ENCODE data around the gene SENP6.
A peak's percentile ranks its signal among the peaks of the same experiment; 100 is the strongest.
"Not testable (repeated sequence)": the region's sequence is repeated elsewhere in the genome, so short reads cannot be mapped to it uniquely, and the experiment has no call there.

The SENP6 gene

DNA sequence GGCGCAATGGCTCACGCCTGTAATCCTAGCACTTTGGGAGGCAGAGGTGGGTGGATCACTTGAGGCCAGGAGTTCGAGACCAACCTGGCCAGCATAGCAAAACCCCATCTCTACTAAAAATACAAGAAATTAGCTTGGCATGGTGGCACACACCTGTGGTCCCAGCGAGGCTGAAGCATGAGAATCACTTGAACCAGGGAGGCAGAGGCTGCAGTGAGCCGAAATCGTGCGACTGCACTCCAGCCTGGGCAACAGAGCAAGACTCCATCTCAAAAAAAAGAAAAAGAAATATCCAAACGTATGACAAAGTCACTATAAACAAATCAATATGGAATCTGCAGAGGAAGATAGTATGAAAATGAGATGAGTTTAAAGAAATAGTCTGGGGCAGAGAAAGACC lies 129.3 kb downstream of the SENP6 start:
- H3K27ac ChIP-seq, H3K4me3 ChIP-seq: not testable (repeated sequence)

DNA sequence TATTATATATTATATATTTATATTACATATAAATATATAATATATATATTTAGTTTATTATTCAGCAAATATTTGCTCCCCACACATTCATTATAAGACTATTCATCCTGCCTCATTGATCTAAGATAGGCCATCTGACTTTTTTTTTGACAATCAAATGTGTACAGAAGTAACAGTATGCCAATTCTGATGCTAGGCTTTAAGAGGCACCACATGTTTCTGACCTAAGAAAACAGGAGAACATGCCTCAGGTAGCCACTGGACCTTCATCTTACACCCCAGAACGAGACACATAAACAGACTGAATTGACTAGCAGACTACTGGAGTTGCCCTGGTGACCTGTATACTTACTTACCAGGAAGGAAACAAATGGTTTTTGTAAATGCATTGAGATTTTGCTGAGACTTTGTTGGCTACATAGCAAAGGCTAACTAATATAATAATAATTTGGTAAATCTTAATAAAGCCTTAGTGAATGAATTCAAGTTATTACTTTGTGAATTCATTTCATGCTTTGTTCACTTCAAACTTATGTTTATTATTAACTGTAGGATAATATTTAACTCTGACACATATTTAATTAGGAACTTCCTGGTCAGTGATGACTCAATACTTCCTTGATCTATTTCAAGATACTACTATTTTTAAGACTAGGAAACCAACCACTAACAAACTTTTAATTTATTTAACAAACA lies 134.0 kb downstream of the SENP6 start:
- H3K4me3 ChIP-seq, result no peak overlapping the region
- H3K27ac ChIP-seq, result peak overlapping the region in 1 of 21 experiments; percentile 30

DNA sequence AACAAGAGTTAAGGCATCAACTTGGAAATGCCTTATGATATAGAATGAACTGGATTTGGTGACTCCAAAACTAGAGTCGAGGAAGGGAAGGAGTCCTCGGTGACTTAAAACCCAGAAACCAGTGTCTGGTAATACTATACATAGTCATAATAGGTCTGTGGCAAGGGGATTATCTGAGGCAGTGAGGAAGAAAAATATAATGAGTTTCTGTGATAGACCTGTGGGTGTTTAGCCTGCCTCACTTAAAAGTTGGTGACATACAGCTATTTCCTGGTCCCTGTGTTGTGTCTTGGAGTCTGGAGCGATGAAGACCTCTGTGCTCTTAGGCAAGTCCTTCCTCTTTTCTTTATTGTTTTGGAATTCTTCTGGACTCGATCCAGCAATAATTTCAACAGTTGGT lies 142.3 kb downstream of the SENP6 start:
- Histone ChIP-seq H3K4me3 (no peak overlapping the region), H3K27ac (no peak overlapping the region)

DNA sequence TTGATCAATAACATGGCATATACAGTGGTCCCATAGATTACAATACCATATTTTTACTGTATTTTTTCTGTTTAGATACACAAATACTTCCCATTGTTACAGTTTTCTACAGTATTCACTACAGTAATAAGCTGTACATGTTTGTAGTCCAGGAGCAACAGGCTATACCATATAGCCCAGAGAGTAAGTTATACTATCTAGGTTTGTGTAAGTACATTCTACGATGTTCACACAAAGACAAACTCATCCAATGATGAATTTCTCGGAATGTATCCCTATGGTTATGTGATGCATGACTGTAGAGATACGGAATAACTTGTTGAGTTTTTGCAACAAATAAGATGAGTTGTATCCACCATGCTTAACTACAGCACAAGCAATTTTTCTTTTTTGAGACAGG lies 143.7 kb downstream of the SENP6 start:
- no peak overlapping the region for H3K4me3 ChIP-seq
- H3K27ac ChIP-seq, result no peak overlapping the region

DNA sequence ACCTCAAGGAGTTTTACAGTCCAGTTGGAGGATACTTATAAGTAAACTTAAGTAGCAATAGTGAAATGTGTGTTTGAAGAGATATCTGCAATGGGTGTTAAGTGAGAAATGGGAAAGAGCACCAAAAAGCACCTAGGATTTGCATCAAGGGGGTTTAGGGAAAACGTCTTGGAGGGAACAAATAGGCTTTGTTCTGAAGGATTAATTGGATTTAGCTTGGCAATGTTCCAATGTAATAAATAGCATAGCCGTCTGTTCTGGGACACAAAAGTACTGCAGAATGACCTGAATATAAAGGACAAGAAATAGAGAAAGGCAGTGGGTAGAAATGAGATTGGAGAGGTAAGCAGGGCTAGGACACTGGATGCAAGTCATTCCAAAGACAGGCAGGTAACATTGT lies 144.5 kb downstream of the SENP6 start:
- Histone ChIP-seq H3K4me3 (no peak overlapping the region), H3K27ac (no peak overlapping the region)

DNA sequence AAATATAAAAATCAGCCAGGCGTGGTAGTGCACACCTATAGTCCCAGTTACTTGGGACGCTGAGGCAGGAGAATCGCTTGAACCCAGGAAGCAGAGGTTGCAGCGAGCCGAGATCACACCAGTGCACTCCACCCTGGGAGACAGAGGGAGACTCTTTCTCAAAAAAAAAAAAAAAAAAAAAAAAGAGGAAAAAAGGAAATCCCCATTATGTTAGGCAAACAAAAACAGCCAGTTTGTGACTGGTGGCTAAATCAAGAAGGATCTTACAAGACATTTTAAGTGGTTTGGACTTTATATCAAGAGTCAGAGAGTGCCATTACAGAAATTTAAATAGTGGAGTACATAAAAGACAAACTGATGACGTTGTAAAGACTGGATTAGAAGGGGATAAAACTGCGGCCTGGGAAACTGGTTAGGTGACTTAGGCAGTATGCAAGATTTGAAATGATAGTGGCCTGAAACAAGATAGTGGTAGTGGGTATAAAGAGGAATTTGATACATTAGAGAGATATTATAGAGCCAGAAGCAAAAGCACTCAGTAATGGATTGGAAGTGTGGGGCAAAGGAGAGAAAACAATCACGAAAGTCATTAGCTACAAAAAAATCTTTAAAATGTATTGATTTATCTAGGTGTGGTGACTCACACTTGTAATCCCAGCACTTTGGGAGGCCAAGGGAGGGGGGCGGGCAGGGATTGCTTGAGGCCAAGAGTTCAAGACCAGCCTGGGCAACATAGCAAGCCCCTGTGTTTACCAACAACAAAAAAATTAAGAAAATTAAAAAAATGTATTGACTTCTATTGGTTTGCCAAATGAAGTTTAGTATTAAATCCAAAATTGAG lies 145.7 kb downstream of the SENP6 start:
- H3K4me3 ChIP-seq, result no peak overlapping the region
- no peak overlapping the region for H3K27ac ChIP-seq

DNA sequence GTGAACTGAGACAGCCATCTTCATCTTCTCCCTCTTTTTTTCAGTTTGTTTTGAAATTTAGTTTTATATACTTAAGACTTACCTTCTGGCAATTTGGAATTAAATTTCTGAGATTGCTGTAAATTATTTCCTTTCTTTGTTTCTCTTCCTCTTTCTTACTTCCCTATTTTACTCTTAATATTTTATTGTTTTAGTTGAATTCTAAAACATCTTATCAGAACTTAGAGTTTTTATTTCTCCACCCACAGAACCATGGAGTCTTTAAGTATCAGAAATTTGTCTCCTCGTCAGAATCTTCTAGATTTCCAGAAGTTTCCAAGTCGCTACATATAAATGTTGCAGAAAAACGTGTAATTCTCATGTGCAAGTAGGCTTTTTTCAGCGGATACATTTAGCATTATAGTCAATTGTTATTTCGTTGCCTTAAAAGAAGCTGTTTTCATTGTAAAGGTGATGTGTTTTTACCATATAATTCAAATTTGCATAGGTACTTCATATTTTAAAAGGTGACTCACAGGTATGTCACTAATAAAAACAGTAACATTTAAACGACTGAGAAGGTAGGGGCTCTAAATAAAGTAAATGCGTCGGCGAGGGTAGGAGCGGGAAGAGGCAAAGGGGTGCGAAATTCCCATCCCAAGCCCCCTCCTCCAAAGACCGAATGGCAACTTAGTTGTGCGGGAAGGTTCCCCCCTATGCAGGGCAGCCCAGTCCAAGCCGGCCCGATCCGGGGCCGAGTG lies 146.5 kb downstream of the SENP6 start:
- Histone ChIP-seq H3K27ac (peak overlapping the region in 20 of 21 experiments; percentile 70 to 95 (median 85)), H3K4me3 (peak overlapping the region; percentile 66 to 97 (median 77))

DNA sequence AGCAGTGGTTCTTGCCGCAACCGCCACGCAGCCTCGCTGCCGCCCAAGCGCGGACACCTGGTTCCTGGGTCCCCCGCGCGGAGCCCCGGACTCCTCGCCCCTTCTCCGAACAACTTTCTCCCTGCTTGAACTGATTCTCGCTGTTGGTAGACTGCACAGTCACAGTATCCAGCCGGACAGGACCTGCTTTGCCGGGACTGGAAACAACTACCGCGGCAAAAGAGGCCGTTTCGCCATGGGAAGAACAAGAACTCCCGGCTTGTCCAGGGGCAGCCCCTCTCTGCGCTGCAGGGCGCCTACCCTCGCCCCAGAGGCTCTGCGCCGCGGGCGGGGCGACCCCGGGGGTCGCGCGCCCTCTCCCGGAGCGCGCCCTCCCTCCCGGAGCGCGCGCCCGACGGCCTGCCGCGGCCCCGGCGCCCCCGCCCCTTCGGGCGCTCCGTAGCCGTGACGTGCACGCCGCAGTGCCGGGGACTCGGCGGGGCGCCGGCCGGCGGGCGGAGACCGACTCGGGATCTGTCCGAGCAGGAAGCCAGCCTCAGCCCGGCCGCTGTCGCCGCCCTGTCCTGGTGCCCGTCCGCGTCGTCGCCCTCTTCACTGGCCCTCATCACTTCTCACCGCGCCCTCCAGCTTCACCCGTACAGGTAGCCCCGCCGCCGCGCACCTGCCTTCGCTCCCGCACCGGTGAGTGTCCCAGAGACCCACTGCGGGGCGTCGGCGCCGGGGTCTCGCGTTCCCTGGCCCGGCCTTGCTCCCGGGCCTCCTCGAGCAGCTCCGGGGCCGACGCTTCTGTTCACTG lies 147.3 kb downstream of the SENP6 start, which contains the start of gene MYO6:
Gene MYO6 (plus strand): TSS at position 497 of the 796 bp plus-strand sequence. CDS start 68,309 bp downstream, outside the sequence.
- peak within 1 kb of the TSS; percentile 66 to 97 (median 77) for H3K4me3 ChIP-seq
- H3K27ac ChIP-seq, result peak within 1 kb of the TSS; percentile 37 to 95 (median 84)

DNA sequence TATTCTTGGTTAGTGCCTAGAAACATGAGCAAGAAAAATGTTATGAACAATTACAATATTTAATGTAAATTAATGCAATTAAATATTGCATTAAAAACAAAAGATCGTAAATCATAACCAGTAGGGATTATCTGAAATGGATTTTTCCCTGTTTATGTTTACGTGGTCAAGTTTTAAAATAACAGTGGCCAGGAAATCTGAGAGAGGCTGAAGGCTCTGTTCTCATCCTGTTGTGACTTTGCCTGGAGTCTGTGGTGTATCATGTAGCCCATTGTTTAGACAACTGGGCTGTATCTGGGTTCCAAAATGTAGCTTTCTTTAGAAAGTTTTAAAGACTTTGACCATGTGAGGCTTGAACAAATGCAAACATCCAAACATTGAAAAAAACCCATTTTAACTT lies 149.8 kb downstream of the SENP6 start:
- no peak overlapping the region for H3K4me3 ChIP-seq
- H3K27ac ChIP-seq, result no peak overlapping the region

DNA sequence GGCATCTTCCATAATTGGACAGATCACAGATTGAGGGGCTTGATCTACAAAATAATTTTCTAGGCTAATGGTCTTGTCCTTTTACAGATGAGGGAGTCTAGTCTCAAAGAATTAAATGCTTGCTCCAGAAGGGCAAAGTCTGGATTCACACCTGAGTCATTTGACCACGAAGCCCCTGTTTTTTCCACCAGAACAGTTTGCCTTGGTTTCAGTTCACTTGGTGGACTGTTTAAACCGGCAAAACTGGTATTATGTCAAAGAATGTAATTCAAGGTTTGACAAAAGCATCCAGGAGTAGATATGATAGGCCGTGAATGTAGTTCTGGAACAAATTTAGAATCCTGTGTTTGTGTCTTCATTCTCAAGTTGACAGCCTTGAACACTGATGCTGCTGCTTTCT lies 150.7 kb downstream of the SENP6 start:
- no peak overlapping the region for H3K27ac ChIP-seq
- no peak overlapping the region for H3K4me3 ChIP-seq

DNA sequence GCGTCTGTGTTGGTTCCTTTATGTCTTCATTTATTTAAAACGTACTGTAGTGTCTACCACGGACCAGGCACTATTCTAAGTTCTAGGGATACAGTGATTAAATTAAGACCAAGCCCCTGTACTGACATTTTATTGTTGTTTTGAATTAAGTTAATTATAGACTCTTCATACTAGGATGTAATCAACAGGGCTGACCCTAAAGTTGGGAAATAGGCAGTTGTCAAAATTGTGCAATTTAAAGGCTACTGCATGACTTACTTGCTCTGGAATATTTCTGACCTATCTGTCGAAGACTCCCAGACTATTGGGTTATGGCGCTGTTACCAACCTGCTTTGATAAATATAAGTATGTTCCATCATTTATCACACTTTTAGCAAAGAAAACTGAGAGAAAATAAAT lies 154.0 kb downstream of the SENP6 start:
- Histone ChIP-seq H3K4me3 (no peak overlapping the region), H3K27ac (no peak overlapping the region)

DNA sequence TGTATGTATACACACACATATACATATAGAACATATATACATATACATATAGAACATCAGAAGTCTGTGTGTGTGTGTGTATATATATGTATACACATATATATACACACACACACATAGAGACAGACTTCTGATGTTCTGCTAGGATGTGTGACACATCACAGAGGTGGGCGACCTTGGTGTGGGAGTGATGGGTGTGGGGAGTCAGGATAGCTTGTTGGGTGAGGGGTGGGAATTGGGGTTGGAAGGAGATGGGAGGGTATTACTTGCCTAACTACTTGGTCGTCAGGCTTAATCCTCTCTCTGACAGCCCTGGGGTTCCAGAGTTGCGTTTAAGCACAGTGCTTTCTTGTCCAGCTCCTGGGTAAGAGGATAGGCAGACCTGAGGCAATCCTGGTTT lies 155.6 kb downstream of the SENP6 start:
- no peak overlapping the region for H3K27ac ChIP-seq
- H3K4me3 ChIP-seq, result no peak overlapping the region

DNA sequence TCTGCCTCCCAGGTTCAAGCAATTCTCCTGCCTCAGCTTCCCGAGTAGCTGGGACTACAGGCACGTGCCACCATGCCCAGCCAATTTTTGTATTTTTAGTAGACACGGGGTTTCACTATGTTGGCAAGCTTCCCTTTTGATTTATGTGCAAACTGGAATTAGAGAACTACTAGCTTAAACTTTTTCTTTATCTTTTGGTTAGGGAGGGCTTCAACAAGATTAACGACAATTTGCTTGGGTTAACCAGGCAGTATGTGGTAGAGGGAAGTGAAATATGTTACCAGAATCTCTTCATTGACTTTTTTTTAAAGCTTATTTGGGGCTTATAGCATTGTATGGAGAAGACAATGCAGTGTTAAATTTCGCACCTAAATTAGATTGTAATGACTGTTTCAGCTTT lies 156.4 kb downstream of the SENP6 start:
- Histone ChIP-seq H3K4me3 (no peak overlapping the region), H3K27ac (no peak overlapping the region)

DNA sequence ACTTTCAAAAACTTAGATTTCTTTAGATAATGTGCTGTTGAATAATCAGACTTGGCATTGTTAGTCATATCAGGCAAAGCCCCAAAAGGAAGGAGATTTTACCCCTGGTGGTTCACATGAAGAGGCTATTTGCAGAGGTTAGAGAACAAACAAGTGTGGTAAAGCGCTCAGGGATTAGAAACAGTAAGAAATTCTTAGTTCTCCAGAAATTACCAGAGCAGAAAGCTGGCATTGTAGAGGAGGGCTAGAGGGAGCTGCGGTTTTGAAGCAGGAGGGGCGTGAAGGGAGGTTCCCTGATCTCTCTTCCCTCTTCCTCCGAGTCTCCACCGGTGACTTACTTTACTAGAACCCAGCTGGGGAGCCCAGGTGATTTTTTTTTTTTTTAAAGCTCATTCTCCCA lies 157.5 kb downstream of the SENP6 start:
- no peak overlapping the region for H3K4me3 ChIP-seq
- no peak overlapping the region for H3K27ac ChIP-seq

DNA sequence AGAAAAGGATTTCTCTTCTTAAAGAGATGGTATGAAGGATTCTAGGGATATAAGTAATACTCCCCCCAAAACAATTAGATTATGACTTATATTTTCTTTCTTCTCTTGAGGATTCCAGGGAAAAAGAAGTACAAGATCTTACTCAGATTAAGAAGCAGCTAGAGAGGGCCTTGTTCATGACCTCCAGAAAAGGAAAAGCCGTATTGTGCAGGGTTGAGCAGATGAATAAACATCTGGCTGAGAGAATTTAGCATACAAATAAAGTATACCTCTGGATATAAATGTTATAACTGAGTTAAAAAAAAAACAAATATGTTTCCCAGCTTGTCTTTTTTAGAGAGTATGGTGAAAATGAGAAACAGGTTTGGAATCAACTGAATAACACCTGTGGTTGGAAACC lies 158.6 kb downstream of the SENP6 start:
- H3K4me3 ChIP-seq, result no peak overlapping the region
- H3K27ac ChIP-seq, result no peak overlapping the region

DNA sequence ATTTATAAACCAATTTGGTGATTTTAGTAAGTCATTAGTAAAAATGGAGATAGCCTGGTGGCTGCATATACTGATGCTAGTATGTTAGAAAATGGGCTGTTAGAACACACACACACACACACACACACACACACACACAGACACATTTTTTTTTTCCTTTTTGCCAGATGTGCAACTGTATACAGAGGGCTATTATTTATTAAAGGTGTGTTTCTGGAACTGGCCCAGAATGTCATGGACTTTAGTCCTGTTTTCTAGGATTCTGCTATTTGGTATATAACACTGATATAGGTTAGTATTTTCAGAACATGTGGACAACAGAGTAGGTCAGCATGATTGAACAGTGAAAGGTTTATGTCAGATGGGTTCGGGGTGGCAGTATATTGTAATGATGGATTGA lies 159.8 kb downstream of the SENP6 start:
- Histone ChIP-seq H3K4me3 (no peak overlapping the region), H3K27ac (no peak overlapping the region)

DNA sequence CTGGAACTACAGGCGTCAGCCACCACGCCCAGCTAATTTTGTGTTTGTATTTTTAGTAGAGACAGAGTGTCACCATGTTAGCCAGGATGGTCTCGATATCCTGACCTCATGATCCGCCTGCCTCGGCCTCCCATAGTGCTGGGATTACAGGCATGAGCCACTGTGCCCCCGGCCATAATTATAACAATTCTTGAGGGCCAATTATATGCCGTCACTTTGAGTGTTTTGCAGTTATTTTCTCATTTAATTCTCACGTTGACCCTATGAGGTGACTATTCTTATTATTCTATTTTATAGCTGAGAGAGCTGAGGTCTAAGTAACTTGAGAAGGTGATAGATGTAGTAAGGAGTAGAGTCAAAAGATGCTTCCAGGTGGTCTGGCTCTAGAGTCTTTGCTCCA lies 160.4 kb downstream of the SENP6 start:
- no peak overlapping the region for H3K27ac ChIP-seq
- no peak overlapping the region for H3K4me3 ChIP-seq

DNA sequence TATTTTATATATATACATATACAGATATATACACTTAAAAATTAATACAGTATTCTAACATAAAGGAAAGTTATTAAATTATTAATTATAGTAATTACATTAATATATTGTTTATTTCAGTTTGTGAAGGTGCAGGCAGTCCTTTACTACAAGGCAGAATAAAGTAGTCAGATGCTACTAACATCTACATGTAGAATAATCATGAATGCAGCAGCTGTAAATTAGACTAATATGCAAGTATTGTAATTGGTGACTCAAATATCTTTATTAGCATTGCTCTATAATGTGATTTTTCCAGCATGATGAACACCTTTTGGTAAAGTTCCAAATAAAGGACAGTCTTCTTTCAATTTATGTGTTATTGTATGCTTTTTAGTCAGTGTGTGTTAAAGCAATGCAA lies 164.7 kb downstream of the SENP6 start:
- H3K4me3 ChIP-seq, result no peak overlapping the region
- no peak overlapping the region for H3K27ac ChIP-seq

Measured in skin epidermis (tissue), 12 donors.